H1 (cell line): ENCODE results near the gene NAV3. TPM values are rescaled to one million over a fixed set of nuclear protein-coding genes. Genes with fewer than 3 reads are reported as not detected.

Experiments
- CTCF ChIA-PET: fragments of 300-600 bp; sonication (Branson Sonifier 250); formaldehyde crosslinking; loops from one replicate; lab custom pipeline; 2021; ENCODE audit not compliant: partially characterized antibody; lab: Charles Lee
- POLR2A ChIA-PET: fragments of 300-600 bp; sonication (Branson Sonifier 250); formaldehyde crosslinking; loops from one replicate; lab custom pipeline; 2021; ENCODE audit warnings: inconsistent platforms; ENCODE audit not compliant: partially characterized antibody; lab: Charles Lee
- DNase-seq, 2 experiments: peaks; one replicate each; pipeline versions ENCODE4 v3.0.0 to v3.0.0-alpha.2; 2010 to 2022; ENCODE audit warnings: low spot score in 2 of 2, low read depth in 1 of 2, mixed read lengths in 1 of 2
- FAIRE-seq: peaks from 2 replicates; lab custom pipeline; 2011; peaks lifted over from hg19 to GRCh38; lab: Jason Lieb, UNC
- H2AFZ ChIP-seq: 2 replicates; pipeline ENCODE4 v1.8.1; 2012; ENCODE audit warnings: low read length, inconsistent platforms
- H2AK5ac ChIP-seq: 2 replicates; pipeline ENCODE4 v1.6.1; 2013; ENCODE audit warnings: low read depth, low read length
- H2BK120ac ChIP-seq: replicated peaks from 2 replicates; pipeline ENCODE3; 2013; ENCODE audit warnings: low read depth, low read length, inconsistent platforms
- H2BK12ac ChIP-seq: 2 replicates; pipeline ENCODE4 v1.6.1; 2013; ENCODE audit warnings: low read depth, low read length
- H2BK15ac ChIP-seq: 2 replicates; pipeline ENCODE4 v1.6.1; 2013; ENCODE audit warnings: low read length
- H2BK20ac ChIP-seq: 2 replicates; pipeline ENCODE4 v1.6.1; 2013; ENCODE audit warnings: low read length
- H2BK5ac ChIP-seq: 2 replicates; pipeline ENCODE4 v1.6.1; 2013; ENCODE audit warnings: low read depth, low read length
- H3K14ac ChIP-seq: 2 replicates; pipeline ENCODE4 v1.6.1; 2013; ENCODE audit warnings: inconsistent platforms; ENCODE audit not compliant: insufficient read length
- H3K18ac ChIP-seq: 2 replicates; pipeline ENCODE4 v1.6.1; 2013; ENCODE audit warnings: low read length; ENCODE audit errors: extremely low read depth
- H3K23ac ChIP-seq: 2 replicates; pipeline ENCODE4 v1.6.1; 2013; ENCODE audit warnings: inconsistent platforms; ENCODE audit not compliant: insufficient read length
- H3K23me2 ChIP-seq: 2 replicates; pipeline ENCODE4 v1.6.1; 2013; ENCODE audit warnings: low read depth, low read length
- H3K27ac ChIP-seq: 2 replicates; pipeline ENCODE4 v1.6.1; 2011; ENCODE audit warnings: low read depth, low read length, inconsistent platforms
- H3K27me3 ChIP-seq, 4 experiments: replicated peaks in 1 of 4; 1 replicate in 1 of 4; 2 replicates in 3 of 4; pipeline versions ENCODE4 v1.6.1 to v1.8.1; 2011 to 2013; ENCODE audit warnings: low read length in 3 of 4, mild to moderate bottlenecking in 3 of 4, inconsistent platforms in 2 of 4, mixed read lengths in 2 of 4, moderate library complexity in 1 of 4; ENCODE audit not compliant: control insufficient read depth in 3 of 4, insufficient read depth in 3 of 4; ENCODE audit errors: extremely low read depth in 1 of 4
- H3K36me3 ChIP-seq, 4 experiments: 2 replicates each; pipeline versions ENCODE4 v1.6.1 to v1.8.1; 2011 to 2013; ENCODE audit warnings: mild to moderate bottlenecking in 4 of 4, low read length in 3 of 4, moderate library complexity in 2 of 4, control low read depth in 1 of 4, inconsistent platforms in 1 of 4; ENCODE audit not compliant: insufficient read depth in 4 of 4, control insufficient read depth in 2 of 4
- H3K4ac ChIP-seq: replicated peaks from 2 replicates; pipeline ENCODE3; 2013; ENCODE audit warnings: low read length, low read depth, mixed read lengths, inconsistent platforms; ENCODE audit not compliant: insufficient read length
- H3K4me1 ChIP-seq, 4 experiments: replicated peaks in 1 of 4; 1 replicate in 1 of 4; 2 replicates in 3 of 4; pipeline versions ENCODE4 v1.6.1 to v1.8.1; 2011 to 2013; ENCODE audit warnings: low read length in 3 of 4, inconsistent platforms in 2 of 4, mixed read lengths in 1 of 4; ENCODE audit not compliant: insufficient read depth in 4 of 4, control insufficient read depth in 3 of 4
- H3K4me2 ChIP-seq, 2 experiments: 2 replicates each; pipeline versions ENCODE4 v1.6.1 to v1.8.1; 2011 to 2013; ENCODE audit warnings: low read depth in 2 of 2, low read length in 2 of 2, control low read depth in 1 of 2, inconsistent platforms in 1 of 2, mild to moderate bottlenecking in 1 of 2; ENCODE audit not compliant: insufficient read depth in 1 of 2
- H3K4me3 ChIP-seq, 4 experiments: fragments of 200-600, 300-600 bp in 1 of 4; sonication (generic), shearing (Covaris generic), sonication (Bioruptor Twin) in 1 of 4; 2 replicates each; pipeline versions ENCODE4 v1.5.1 to v1.8.1; 2011 to 2016; ENCODE audit warnings: low read length in 4 of 4, low read depth in 3 of 4, control low read depth in 2 of 4, inconsistent platforms in 2 of 4, mild to moderate bottlenecking in 2 of 4, mixed read lengths in 1 of 4, moderate library complexity in 1 of 4; ENCODE audit not compliant: insufficient read depth in 2 of 4; ENCODE audit errors: extremely low read depth in 1 of 4
- H3K56ac ChIP-seq: replicated peaks from 2 replicates; pipeline ENCODE3; 2013; ENCODE audit warnings: low read depth, mild to moderate bottlenecking, mixed read lengths, low read length, inconsistent platforms; ENCODE audit not compliant: insufficient read length
- H3K79me1 ChIP-seq: 2 replicates; pipeline ENCODE4 v1.6.1; 2013; ENCODE audit warnings: low read depth, low read length, control low read depth
- H3K79me2 ChIP-seq, 2 experiments: 2 replicates each; pipeline versions ENCODE4 v1.6.1 to v1.8.1; 2012 to 2013; ENCODE audit warnings: low read length in 2 of 2, mild to moderate bottlenecking in 2 of 2, inconsistent platforms in 1 of 2; ENCODE audit not compliant: insufficient read depth in 2 of 2, control insufficient read depth in 1 of 2
- H3K9ac ChIP-seq, 4 experiments: replicated peaks in 1 of 4; 1 replicate in 1 of 4; 2 replicates in 3 of 4; pipeline versions ENCODE4 v1.6.1 to v1.8.1; 2011 to 2013; ENCODE audit warnings: low read depth in 3 of 4, low read length in 3 of 4, control low read depth in 2 of 4, mild to moderate bottlenecking in 2 of 4, moderate library complexity in 2 of 4, inconsistent platforms in 1 of 4; ENCODE audit errors: extremely low read depth in 1 of 4
- H3K9me3 ChIP-seq, 2 experiments: 2 replicates each; pipeline versions ENCODE4 v1.6.1 to v1.8.1; 2012 to 2013; ENCODE audit warnings: mild to moderate bottlenecking in 2 of 2, moderate library complexity in 2 of 2, control low read depth in 1 of 2, inconsistent platforms in 1 of 2, low read depth in 1 of 2, low read length in 1 of 2, mixed read lengths in 1 of 2; ENCODE audit not compliant: insufficient read depth in 2 of 2
- H4K20me1 ChIP-seq, 2 experiments: replicated peaks in 1 of 2; 2 replicates each; pipeline versions ENCODE3 to v1.8.1; 2011 to 2013; ENCODE audit warnings: inconsistent platforms in 2 of 2, low read length in 2 of 2, mild to moderate bottlenecking in 1 of 2; ENCODE audit not compliant: insufficient read depth in 2 of 2, control insufficient read depth in 1 of 2
- H4K5ac ChIP-seq: 2 replicates; pipeline ENCODE4 v1.6.1; 2013; ENCODE audit warnings: low read length, low read depth, mixed read lengths, inconsistent platforms; ENCODE audit not compliant: insufficient read length
- H4K8ac ChIP-seq: 2 replicates; pipeline ENCODE4 v1.8.0; 2013; ENCODE audit warnings: mild to moderate bottlenecking, moderate library complexity, low read length, inconsistent platforms; ENCODE audit not compliant: insufficient read depth; ENCODE audit errors: extremely low read depth
- H4K91ac ChIP-seq: replicated peaks from 2 replicates; pipeline ENCODE3; 2013; ENCODE audit warnings: low read length, mixed read lengths, inconsistent platforms; ENCODE audit not compliant: insufficient read length
- ASH2L ChIP-seq: fragments of 200-600, 300-600 bp; sonication (generic); IDR thresholded peaks from one replicate; pipeline ENCODE4 v1.7.1; 2017; ENCODE audit warnings: low read length
- BRCA1 ChIP-seq: IDR thresholded peaks from 2 replicates; pipeline ENCODE4 v1.6.1; 2012; ENCODE audit warnings: low read depth, low read length, improper control_type of control experiment
- CEBPB ChIP-seq: IDR thresholded peaks from 2 replicates; pipeline ENCODE4 v1.6.1; 2012; ENCODE audit warnings: low read depth, low read length
- WGBS, 2 experiments: shearing (Covaris generic) in 1 of 2; methylation state at CpG; one replicate each; pipeline versions ENCODE4 v1.1.6 to v1.1.7; 2013 to 2015; ENCODE audit warnings: low lambda C conversion rate in 2 of 2, mixed read lengths in 2 of 2, inconsistent platforms in 1 of 2, low coverage in 1 of 2, missing lambda C conversion rate in 1 of 2; ENCODE audit not compliant: insufficient replicate concordance in 2 of 2, insufficient coverage in 1 of 2, insufficient read length in 1 of 2; ENCODE audit errors: extremely low coverage in 1 of 2, missing lambda C conversion rate in 1 of 2; 5-methylcytosine and 5-hydroxymethylcytosine counted together
- polyA plus RNA-seq, 7 experiments: library from polyadenylated mRNA; depleted of rRNA in 3 of 7; stranded (reverse) in 5 of 7; unstranded in 2 of 7; fragments of >200 nt in 5 of 7; fragments of 200-250 nt in 2 of 7; gene quantifications; 1 replicate in 5 of 7; 2 replicates in 1 of 7; 4 replicates in 1 of 7; pipeline versions ENCODE4 v1.2.1 to v1.2.3, GENCODE V29; 2011 to 2013; ENCODE audit warnings: missing spikeins in 2 of 7, mixed read lengths in 2 of 7
- total RNA-seq: library from RNA; stranded (reverse); fragmentation: NEBNext Ultra II Directional; extraction: Animal tissue kit (Norgen Biotek cat#: 25700); gene quantifications from 2 replicates; pipeline ENCODE4 v1.2.1, GENCODE V29; 2021
- TF ChIP-seq, protein P1 (sequence below): IDR thresholded peaks from 2 replicates; pipeline ENCODE4 v1.6.1; 2011; ENCODE audit warnings: low read depth, mild to moderate bottlenecking, low read length; ENCODE audit not compliant: insufficient read depth

The NAV3 gene
- total and polyA plus RNA-seq, 2 of the 8 experiments (the other 6 are each of a cell fraction or from before 2014, with no cell fraction given) = 0.47 to 5.0 TPM

GRCh38 chr12:78101946-78102635 lies 271.4 kb downstream of the NAV3 start:
- H2AFZ ChIP-seq = peak overlapping the region; percentile 97; the same call in 1 of the 2 replicates
- no peaks in the 10 kb centered on the region for H3K36me3 ChIP-seq
- H2BK120ac ChIP-seq = no peak overlapping the region
- CTCF ChIA-PET = interaction anchor here (0.8 to 1.4 kb wide), 7 partner anchors 10 to 1000 kb away, joined by 3 to 6 read pairs (median 4); no protein-coding TSS in a partner anchor
- H3K23ac ChIP-seq = no peak overlapping the region
- no peak overlapping the region for H3K4me3 ChIP-seq
- H4K8ac ChIP-seq = no peak overlapping the region
- H2BK15ac ChIP-seq = no peak overlapping the region
- H2AK5ac ChIP-seq = no peak overlapping the region
- no peak overlapping the region for H3K27ac ChIP-seq
- FAIRE-seq (no peak), DNase-seq (no peak)
- no peaks in the 10 kb centered on the region for H3K79me2 ChIP-seq
- no peak overlapping the region for H3K4me2 ChIP-seq
- WGBS, 2 experiments = 81% methylated on average over 4 of the region's 4 CpGs; no CpG with 5 or more reads in 1 of the 2 experiments
- H3K18ac ChIP-seq = no peak overlapping the region
- H3K27me3 ChIP-seq = no peaks in the 10 kb centered on the region
- no peaks in the 10 kb centered on the region for H3K79me1 ChIP-seq
- H2BK20ac ChIP-seq = no peak overlapping the region
- H2BK12ac ChIP-seq = no peak overlapping the region
- no peaks in the 10 kb centered on the region for H4K20me1 ChIP-seq
- H4K91ac ChIP-seq = no peak overlapping the region
- H3K4me1 ChIP-seq = no peaks in the 10 kb centered on the region
- H2BK5ac ChIP-seq = no peak overlapping the region
- H3K14ac ChIP-seq = no peak overlapping the region
- no peak overlapping the region for H3K56ac ChIP-seq
- no peak overlapping the region for H3K9ac ChIP-seq
- no peaks in the 10 kb centered on the region for H3K9me3 ChIP-seq
- H4K5ac ChIP-seq = no peak overlapping the region
- no peaks in the 10 kb centered on the region for H3K23me2 ChIP-seq
- H3K4ac ChIP-seq = no peak overlapping the region
- POLR2A ChIA-PET = no interaction called here
- TF ChIP-seq BRCA1 (no peak), ASH2L (no peak), CEBPB (peak; percentile 10; the same call in 1 of the 2 replicates)
- TF ChIP-seq, protein P1, sequence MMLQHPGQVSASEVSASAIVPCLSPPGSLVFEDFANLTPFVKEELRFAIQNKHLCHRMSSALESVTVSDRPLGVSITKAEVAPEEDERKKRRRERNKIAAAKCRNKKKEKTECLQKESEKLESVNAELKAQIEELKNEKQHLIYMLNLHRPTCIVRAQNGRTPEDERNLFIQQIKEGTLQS = peak; percentile 30; the same call in 1 of the 2 replicates
